GM20431 (cell line): ENCODE measurements around the gene AFAP1.

ENCODE experiments used
- in situ Hi-C: fragments of 300-500 bp; cut with MseI, MboI; formaldehyde crosslinking; loops from one replicate; pipeline ENCODE4 v1.15.0; 2020; ENCODE audit warnings: low sequenced_read_pairs; ENCODE audit not compliant: unreplicated experiment

The AFAP1 gene

DNA sequence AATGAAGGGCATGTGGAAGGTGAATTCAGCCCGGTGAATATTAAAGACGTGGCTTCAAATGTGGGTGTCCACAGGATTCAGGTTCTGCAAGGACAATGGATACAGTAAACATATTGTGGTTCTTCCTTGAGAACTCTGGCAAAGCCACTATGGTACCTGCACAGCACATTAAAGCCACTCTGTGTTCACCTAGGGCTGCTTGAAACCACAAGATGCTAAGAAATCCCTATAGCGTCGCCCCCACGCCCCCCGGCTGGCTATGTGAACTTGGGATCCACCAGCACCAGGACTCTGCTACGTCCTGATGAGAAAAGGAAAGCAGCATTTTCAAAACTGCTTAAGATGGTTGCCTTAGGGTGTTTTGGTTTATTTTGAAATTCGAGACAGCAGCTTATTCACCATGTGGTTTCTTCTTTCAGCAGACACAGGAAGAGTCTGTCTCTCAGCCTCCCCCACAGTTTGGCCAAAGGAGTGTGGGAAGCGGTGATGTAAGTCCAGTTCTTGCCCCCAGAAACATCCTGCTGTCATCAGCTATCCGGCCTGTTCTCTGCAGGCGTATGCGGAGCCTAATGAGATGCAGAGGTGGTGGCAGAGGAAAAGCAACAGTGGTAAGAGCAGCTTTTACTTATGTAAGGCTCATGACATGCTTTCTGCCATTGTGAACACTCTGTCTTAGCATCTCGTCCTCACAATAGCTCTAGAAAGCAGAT is 111.5 kb downstream of the AFAP1 start:
- in situ Hi-C loops: no loop called here

DNA sequence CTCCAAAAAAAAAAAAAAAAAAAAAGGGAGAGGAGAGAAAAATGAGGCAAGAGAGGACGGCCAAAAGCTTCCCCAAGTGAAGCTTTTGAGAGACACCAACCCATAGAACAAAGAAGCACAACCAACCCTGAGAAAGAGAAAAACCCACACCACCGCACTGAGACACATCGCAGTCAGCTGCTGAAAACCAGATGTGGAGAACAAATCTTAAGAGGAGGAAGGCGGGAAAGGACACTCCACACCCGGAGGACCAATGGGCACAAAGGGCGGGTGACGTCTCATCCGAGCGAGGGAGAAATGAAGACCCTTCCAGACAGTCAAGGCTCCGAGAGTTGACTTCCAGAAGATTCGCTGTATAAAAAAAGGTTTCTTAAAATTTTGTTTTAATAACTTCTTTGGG is 112.1 kb downstream of the AFAP1 start:
- in situ Hi-C loops: no loop called here

DNA sequence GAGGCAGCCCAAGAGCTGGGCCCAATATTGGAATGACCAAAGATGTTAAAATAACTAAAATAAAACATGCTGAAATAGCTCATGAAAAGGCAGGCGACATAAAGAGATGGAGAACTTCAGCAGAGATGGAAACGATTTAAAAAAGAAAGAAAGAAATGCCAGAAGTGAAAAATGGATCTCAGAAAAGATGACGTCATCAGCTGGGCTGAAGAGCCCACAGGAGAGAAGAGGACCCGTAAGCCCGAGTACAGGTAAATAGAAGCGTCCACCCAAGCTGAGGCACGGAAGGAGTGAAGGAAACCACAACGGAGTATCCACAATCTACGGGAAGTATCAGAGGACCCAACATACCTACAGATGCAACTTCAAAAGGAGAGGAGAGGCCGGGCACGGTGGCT is 112.8 kb downstream of the AFAP1 start:
- in situ Hi-C loops: no loop called here

DNA sequence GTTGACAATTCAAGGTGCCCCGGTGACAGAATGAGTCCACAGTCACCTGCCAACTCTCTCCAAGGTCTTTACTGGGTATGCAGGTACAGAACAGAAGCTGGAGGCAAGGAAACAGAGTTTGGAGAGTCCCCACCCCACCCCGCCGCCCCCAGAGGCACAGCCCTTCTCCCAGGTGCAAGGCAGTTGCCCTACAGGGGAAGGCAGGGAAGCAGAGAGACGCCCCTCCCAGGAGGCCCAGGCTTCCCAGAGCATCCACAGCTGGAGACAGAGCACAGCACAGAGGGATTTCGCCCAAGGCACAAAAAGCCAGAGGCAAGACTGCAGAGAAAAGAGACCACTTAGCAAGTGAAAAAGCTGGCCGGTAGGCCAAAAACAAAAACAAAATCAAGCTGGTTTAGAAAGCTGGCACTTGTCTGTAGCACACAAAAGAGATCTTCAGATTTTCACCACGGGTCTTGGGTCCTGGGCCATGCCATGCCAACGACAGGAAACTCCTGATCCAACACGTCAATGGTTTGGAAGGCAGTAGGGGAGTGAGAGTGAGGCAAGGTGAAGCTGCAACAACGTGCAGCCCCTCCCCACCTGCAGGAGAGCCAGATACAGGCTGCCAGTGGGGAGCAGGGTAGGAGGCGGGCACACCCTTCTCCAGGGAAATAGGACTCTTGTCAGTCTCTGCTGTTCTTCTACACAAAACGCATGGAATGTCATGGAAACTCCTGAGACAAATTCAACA is 113.3 kb downstream of the AFAP1 start:
- in situ Hi-C loops: no loop called here

DNA sequence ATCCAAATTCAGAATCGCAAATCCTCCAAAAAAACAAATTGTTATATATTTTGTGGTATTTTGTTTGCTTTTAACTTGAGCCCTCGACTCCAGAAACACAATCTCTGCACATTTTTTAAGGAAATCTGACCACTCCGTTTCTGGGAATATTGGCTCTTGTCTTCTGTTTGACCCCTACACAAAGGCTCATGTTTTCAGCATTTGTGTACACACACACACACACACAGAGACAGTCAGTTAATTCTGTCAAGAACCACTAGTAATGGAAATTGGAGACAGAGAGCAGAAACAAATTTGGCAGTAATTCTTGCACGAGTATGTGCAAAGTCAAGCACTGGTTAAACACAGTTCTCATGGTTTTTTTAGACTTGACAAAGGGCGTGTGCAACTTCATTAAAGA is 115.4 kb downstream of the AFAP1 start:
- in situ Hi-C loops: no loop called here

DNA sequence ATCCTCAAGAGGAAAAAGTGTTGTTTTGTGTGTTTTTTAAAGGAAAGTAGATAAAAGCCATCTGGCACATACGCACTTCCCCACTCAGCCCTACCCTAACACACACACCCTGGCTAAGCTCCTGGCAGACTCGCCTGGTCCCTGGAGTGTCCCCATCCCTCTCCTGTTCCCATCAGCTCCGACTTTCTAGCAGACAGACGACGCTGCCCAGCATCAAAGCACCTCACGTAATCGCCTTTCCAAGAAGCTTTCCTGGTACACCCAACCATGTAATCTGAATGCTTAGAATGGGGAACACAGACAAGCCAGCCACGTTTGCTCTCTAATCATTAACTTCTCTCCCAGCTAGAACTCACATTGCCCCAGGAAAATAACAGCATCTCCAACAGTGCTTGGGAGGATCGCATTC is 116.2 kb downstream of the AFAP1 start:
- in situ Hi-C loops: no loop called here

DNA sequence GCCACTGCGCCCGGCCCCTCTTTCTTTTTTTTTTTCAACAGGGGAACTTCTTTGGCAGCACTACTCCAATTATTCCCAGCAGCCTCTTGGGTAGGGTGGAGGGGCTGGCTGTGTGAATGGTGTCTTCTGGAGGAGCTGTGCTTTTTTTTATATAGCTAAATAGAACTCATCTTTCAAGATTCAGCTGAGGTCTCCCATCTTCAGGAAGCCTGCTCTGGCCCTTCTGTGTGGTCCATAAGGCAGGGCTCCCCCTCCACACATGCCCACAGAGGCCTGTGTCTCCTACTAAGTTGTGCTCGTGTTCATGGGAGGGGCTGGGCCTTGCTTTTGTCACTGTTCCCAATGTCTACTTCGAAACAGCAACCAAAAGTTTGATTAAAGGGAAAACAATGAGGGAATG is 116.8 kb downstream of the AFAP1 start:
- in situ Hi-C loops: no loop called here

DNA sequence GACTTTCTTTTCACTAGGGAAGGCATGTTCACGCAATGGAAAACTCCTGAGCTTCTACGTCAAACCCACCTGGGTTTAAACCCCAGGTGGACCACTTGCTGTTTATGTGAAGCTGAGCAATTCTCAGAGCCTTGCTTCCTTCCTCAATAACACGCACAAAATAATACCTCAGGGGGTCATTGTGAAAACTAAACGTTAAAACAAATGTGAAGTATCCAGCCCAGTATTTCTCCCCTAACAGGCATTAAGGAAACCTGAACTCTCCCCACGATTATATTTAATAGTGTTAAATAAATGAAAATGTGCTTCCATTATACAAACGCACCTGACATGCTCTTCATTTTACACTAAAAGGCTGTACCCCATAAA is 117.5 kb downstream of the AFAP1 start:
- in situ Hi-C loops: no loop called here

DNA sequence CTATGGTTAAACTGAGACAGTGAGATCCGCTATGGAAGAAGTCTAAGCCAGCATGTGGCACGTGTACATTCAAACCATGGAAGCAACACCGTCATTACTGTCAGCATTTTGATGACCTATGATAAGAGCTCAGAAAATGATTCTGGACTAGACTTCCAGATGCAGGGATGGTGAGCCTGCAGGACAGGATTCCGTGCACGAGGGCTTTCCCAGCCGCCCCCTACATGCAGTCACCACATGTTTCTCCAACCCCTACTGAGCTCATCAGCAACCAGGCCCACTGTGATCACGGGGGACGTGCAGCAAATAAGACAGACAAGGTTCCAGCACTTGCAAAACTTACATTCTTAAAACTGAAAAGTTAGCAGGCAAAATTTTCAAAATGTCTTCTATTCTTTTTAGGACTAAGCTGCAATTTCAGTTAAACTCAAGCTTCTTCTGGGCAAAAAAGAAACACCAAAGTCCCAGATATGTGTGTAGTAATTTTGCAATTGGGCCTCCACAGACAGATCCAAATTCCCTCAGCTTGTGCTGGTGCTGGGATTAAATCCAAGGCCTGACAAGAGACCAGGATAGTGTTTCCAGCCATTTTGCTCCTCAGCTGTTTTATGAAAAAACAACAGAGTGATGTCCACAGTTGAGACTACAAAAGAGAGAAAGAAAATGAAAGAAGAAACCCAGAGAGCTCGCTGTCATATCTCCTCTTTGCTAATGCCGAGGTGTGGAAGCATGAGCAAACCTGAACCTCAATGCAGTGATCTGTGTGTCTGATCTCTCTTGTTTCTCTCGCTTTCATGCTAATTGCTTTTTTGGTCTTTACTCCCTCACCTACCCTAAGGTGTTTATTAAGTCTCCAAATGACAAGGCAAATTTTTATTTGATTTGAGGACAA is 118.2 kb downstream of the AFAP1 start:
- in situ Hi-C loops: no loop called here

DNA sequence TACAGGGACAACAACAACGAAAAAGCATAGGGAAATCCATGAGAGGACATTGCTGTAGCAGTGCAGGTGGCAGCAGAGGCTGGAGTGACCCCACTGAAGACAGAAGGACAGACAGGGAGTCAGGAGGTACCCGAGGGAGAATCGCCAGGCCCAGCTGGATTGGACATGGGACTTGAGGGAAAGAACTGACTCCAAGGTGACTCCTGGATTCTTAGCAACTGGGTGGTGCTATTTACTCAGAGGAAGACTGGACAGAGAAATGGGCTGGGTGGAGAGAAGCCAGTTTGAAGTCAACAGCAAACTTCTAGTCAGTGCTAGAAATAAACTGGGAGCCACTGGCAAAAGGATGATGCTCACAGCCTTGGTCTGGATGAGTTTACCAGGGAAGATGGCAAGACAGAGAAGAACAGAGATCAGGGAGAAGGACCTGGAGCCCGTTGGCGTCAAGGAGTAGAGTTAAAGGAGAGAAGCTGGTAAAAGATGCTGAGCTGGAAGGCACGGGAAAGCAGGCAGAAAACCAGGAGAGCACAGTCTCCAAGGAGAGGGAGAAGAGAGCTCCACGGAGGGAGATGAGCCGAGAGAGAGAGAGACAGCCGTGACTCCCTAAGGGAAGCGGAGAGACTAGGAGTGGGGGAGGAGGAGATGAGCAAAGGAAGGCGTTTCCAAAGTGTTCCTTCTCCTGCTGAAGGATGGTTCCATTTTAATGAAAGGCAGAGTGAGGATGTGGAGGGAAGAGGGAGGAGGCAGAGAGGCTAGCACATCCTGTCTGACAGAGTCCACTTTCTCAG is 119.4 kb downstream of the AFAP1 start:
- in situ Hi-C loops: no loop called here

DNA sequence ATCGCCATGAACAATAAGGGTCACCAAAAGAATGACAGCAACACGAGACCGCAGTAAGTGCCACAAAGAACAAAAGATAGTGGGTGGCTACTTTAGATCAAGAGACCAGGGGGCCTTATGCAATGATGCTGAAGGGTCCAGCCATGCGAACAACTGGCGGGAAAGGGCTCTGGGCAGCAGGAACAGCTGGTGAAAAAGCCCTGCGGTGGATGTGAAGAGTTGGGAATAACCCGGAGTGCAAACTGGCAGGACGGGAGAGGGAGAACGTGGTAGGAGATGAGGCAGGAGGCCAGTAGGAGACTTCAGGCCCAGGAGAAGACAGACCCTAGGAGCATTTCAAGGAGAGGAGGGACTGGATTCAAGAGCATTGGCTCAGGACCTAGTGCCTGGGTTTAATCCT is 120.2 kb downstream of the AFAP1 start:
- in situ Hi-C loops: no loop called here

DNA sequence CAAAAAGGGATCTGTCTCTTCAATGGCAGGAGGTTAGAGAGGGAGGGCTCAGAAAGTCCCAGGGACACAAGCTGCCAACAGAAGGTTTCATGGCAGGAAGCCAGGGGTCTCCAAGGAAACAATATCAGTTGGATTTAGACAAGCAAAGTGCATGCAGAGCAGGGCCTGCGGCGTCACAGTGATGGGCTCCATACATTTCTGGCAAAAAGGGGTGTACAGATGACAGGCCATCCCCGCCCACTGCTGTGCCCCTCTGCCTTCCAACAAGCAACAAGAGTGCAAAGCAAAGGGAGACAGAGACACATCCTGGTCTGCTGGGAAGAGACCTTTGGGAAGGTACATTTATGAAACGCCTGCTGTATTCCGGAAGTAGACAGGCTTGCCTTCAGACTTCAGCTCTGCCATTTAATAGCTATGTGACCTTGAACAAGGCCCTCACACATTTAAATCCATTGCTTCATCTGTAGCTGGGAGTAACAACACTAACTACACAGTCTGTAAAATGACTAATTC is 121.2 kb downstream of the AFAP1 start:
- in situ Hi-C loops: no loop called here

DNA sequence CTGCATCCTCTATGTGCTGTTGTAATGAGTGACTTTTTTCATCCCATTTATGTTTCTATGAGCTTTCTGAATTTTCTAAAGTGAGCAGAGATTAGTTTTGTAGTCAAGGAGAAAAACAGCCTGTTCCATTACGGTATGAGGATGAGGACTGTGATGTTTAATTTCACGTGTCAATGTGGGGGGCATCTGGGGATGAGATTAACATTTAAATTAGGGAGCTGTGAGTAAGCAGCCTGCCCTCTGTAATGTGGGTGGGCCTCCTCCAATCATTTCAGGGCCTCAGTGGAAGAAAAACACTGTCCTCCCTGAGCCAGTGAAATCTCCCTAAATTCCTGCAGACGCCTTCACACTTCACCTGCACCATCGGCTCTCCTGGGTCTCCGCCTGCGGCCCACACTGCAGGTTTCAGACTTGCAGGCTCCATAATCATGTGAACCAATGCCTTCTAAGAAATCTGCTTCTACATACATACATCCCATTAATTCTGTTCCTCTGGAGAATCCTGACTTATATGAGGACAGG is 121.7 kb downstream of the AFAP1 start:
- in situ Hi-C loops: no loop called here

DNA sequence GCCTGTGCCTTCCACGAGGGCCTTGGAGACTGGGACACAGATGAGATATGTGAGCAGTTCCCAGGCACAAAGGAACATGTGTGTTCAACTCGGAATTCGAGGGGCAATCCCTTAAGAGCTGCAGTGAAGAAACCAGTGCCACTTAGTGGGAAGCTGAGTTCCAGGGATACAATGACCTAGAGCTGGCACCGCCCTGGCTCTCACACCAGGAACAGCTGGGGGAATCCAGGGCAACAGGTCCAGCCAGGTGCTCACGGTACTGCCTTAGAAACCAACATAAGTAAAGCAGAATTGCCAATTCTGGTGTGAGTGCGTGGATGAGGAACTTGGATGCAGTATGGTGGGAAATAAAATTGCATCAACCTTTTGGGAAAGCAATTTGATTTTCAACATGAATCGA is 122.9 kb downstream of the AFAP1 start:
- in situ Hi-C loops: no loop called here

DNA sequence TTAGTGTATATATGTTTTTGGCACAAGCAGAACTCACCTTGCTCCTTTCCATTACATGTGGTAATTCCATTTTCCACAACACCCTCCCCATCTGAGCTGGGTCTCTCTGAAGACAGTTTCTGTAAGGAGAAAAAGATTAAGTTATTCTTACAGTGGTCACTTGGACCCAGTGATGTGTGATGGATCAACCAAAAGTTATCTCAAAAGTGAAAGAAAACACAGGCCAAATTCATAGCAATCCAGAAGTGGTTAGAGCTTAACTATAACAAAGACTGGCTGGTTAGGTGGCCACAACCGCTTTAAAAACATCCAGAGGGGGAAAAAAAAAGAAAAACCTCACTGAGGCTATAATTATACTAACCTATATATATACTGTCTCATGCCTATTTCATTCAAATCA is 123.7 kb downstream of the AFAP1 start:
- in situ Hi-C loops: no loop called here

DNA sequence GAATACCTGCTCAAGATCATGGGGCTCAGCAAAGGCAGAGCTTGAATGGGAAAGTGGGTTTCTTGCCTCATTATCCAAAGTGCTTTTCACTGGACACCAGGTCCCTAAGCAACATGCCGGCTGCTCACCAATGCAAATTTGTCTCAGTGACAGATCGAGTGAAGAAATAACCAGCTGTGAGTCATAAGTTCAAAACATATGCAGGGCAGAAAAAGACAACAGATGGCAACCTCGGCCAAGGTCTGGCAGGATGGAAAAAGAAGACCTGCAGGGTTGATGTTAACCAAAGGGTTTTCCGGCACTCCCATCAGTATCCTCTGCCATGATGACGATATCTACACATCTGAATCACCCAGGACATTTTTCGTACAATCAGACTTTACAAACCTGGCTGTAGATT is 124.1 kb downstream of the AFAP1 start:
- in situ Hi-C loops: no loop called here

DNA sequence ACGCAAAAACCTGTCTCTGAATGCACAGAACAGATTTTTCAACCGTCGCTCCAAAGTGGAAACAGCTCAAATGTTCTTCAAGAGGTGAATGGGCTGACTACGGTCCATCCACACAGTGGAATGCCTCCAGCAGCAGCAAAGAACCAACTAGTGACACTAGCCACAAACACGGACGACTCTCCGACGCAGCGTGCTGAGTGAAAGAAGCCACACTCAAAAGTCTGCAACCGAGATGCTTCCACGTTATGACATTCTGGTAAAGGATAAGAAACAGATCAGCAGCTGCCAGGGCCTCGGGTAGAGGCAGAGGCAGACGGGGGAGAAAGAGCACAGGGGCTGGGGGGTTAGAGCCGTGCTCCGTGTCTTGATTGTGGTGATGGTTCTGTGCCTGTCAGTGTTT is 125.2 kb downstream of the AFAP1 start:
- in situ Hi-C loops: no loop called here

DNA sequence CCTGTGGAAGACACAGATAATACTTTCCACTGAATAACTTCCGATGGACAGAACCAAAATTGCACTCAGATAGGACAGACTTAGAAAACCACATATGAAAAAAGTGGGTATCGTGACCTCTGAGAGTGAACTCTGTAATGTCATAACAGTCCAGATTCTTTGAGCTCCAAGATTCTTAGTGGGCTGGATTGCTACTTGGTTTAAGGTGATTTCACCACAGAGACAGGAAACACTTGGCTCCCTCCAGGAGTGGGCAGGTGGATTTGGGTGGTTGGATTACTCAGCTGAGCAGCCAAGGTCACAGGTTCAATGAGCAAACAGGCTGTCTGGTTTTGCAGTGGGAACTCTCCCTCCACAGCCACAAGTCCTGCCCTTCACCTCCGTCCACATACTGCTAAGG is 126.0 kb downstream of the AFAP1 start:
- in situ Hi-C loops: no loop called here

DNA sequence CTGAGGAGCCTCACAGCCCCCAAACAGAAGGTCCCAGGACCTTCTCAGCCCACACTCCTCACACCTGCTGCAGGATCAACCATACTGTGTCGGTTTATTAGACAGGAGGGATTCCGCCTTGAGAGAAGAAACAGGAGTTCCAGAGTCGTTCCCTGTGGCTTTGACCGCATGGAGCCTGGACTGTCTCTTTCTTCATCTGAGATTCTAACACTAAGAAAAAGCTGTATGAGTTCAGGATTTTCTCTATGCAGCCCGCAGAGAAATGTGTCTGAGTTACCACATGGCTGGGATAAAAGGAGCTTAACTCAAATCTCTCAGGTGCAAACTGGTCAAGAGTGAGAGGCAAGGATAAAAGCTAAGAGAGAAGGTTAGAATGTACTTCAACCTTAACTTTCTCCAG is 126.7 kb downstream of the AFAP1 start:
- in situ Hi-C loops: no loop called here
